CD4-positive, alpha-beta memory T cell (primary cell): Measurements from ENCODE around the gene PTPRM. TPM values are rescaled to one million over a fixed set of nuclear protein-coding genes. Genes with fewer than 3 reads are reported as not detected.

Experiments used
- CTCF ChIA-PET: fragments of 350-600 bp; sonication (Branson Sonifier 250); formaldehyde crosslinking; loops from one replicate; lab custom pipeline; 2021; ENCODE audit warnings: inconsistent platforms; ENCODE audit not compliant: partially characterized antibody; lab: Charles Lee
- POLR2A ChIA-PET: fragments of 350-600 bp; sonication (Branson Sonifier 250); formaldehyde crosslinking; loops from one replicate; lab custom pipeline; 2021; ENCODE audit not compliant: partially characterized antibody; lab: Charles Lee
- DNase-seq, 5 donors: peaks; one replicate each; pipeline versions ENCODE4 v3.0.0 to v3.0.0-alpha.2; 2020 to 2022; ENCODE audit warnings: mixed read lengths in 1 of 5
- H3K27ac ChIP-seq: one replicate; pipeline ENCODE4 v1.7.0; 2013; ENCODE audit warnings: low read depth, low read length
- H3K27me3 ChIP-seq: 2 replicates; pipeline ENCODE4 v1.7.0; 2013; ENCODE audit warnings: mild to moderate bottlenecking, low read length, moderate library complexity; ENCODE audit not compliant: insufficient read depth
- H3K36me3 ChIP-seq: 2 replicates; pipeline ENCODE4 v1.7.0; 2013; ENCODE audit warnings: mild to moderate bottlenecking, low read length, moderate library complexity; ENCODE audit not compliant: insufficient read depth
- H3K4me1 ChIP-seq: 2 replicates; pipeline ENCODE4 v1.7.0; 2013; ENCODE audit warnings: mild to moderate bottlenecking, low read length, moderate library complexity; ENCODE audit not compliant: insufficient read depth
- H3K4me3 ChIP-seq, 2 donors: one replicate each; pipeline ENCODE4 v1.7.0; 2013; ENCODE audit warnings: low read length in 2 of 2, mild to moderate bottlenecking in 1 of 2
- H3K9me3 ChIP-seq, 2 donors: one replicate each; pipeline ENCODE4 v1.7.0; 2013; ENCODE audit warnings: low read length in 2 of 2, control low read depth in 1 of 2; ENCODE audit not compliant: control insufficient read depth in 1 of 2
- H3K27ac Mint-ChIP-seq, 7 donors: one replicate each; pipeline ENCODE4 v1.8.0; 2020 to 2021; ENCODE audit warnings: mixed read lengths in 7 of 7, mild to moderate bottlenecking in 6 of 7, inconsistent platforms in 3 of 7, moderate library complexity in 3 of 7
- H3K27me3 Mint-ChIP-seq, 2 donors: one replicate each; pipeline ENCODE4 v1.8.0; 2020 to 2021; ENCODE audit warnings: mixed read lengths in 2 of 2
- H3K36me3 Mint-ChIP-seq, 2 donors: one replicate each; pipeline ENCODE4 v1.8.0; 2020 to 2021; ENCODE audit warnings: mixed read lengths in 2 of 2, inconsistent platforms in 1 of 2, mild to moderate bottlenecking in 1 of 2
- H3K4me1 Mint-ChIP-seq, 4 donors: one replicate each; pipeline ENCODE4 v1.8.0; 2020 to 2021; ENCODE audit warnings: mixed read lengths in 4 of 4, mild to moderate bottlenecking in 1 of 4
- H3K4me3 Mint-ChIP-seq, 8 donors: one replicate each; pipeline ENCODE4 v1.8.0; 2020 to 2021; ENCODE audit warnings: mixed read lengths in 8 of 8, mild to moderate bottlenecking in 7 of 8, moderate library complexity in 6 of 8, inconsistent platforms in 3 of 8
- H3K9me3 Mint-ChIP-seq, 8 donors: one replicate each; pipeline ENCODE4 v1.8.0; 2020 to 2021; ENCODE audit warnings: mixed read lengths in 8 of 8, mild to moderate bottlenecking in 5 of 8, inconsistent platforms in 3 of 8, moderate library complexity in 1 of 8
- intact Hi-C: fragments of 100-400 bp; cut with micrococcal nuclease; formaldehyde crosslinking; loops from one replicate; pipeline ENCODE4 v1.15.1; 2023
- polyA plus RNA-seq, 2 donors: library from polyadenylated mRNA; unstranded; fragments of 300-500 nt; fragmentation: Illumina TruSeq; gene quantifications; one replicate each; pipeline ENCODE4 v1.2.3, GENCODE V29; 2021
- total RNA-seq, 2 experiments: library from RNA; stranded (reverse); gene quantifications; one replicate each; pipeline ENCODE4 v1.2.3, GENCODE V29; 2021

PTPRM gene
- total and polyA plus RNA-seq, 4 experiments from 2014 or later = 6.7 to 20.1 (median 12.9) TPM

DNA sequence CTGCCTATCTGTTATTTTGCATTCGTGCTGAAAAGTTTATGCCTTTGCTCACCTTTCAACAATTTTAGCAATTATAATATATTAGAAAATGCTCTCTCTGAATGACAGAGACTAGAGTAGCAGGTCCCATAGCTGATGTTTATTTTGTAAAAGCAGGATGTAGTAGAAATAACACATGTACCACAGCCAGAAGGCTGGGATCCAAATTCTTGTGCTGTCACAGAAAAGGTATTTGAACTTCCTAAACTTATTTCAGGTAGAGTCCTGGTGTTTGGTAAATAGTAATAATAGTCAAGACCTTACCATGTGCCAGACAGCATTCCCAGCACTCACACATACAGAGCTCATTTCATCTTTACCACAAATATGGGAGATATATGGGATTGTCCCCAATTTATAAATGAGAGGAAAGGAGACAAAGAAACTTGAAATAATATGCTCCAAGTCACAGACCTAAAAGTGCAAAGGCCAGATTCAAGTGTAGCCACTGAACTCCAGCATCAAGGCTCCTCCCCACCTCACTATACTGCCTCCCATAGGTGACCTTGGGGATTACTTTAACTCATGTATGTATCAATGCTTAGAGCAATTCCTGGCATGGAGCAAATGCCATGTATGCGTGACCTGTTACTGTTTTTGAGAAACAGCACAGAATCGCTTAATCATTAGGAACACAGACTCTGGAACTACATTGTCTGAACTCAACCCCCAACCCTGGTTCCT is 757.4 kb downstream of the PTPRM start:
- H3K27me3 Mint-ChIP-seq = no peaks in the 10 kb centered on the region
- H3K36me3 Mint-ChIP-seq = peaks cover 0 to 12% of the 10 kb centered on the region in 2 donors
- ChIA-PET POLR2A (no interaction called here), CTCF (no interaction called here)
- H3K27ac Mint-ChIP-seq = no peak overlapping the region
- H3K4me1 Mint-ChIP-seq = no peaks in the 10 kb centered on the region
- Histone ChIP-seq H3K27me3 (no peaks in the 10 kb centered on the region), H3K9me3 (no peaks in the 10 kb centered on the region), H3K36me3 (no peaks in the 10 kb centered on the region), H3K4me1 (no peaks in the 10 kb centered on the region), H3K27ac (no peak overlapping the region), H3K4me3 (no peak overlapping the region)
- peaks cover 0 to 5% (median 3%) of the 10 kb centered on the region in 8 donors for H3K9me3 Mint-ChIP-seq
- no peak for DNase-seq
- intact Hi-C loops = no loop called here
- H3K4me3 Mint-ChIP-seq = no peak overlapping the region

DNA sequence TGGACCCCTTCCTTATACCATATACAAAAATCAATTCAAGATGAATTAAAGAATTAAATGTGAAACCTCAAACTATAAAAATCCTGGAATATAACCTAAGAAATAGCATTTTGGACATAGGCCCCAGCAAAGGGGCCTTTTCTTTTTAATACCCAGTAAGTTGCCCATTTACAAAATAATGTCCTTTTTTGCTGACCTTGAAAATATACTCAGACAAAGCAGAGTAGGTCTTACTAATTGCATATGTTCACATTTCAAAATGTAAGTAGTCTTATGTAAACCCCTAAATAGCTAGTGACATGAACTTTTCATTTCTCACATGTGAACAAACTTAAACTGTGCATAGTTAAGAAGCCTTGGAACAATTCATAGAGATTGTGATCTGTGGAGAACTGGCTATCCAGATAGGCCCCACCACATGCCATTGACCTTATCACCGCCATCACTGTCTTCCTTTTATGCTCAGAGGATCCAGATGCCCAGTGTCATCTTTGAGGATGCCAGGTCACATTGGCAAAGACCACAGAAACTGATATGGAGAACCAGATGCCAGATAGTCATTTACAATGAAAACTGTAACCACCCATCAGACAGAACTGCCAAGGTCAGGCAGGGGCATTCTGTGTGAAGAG is 759.8 kb downstream of the PTPRM start:
- intact Hi-C loops = no loop called here
- H3K4me1 Mint-ChIP-seq = no peaks in the 10 kb centered on the region
- no peaks in the 10 kb centered on the region for H3K9me3 ChIP-seq
- H3K27me3 Mint-ChIP-seq = no peaks in the 10 kb centered on the region
- H3K27ac Mint-ChIP-seq = peak overlapping the region in 1 of 7 donors; percentile 43
- no peaks in the 10 kb centered on the region for H3K36me3 ChIP-seq
- CTCF ChIA-PET = no interaction called here
- no peak for DNase-seq
- no peaks in the 10 kb centered on the region for H3K27me3 ChIP-seq
- H3K4me1 ChIP-seq = no peaks in the 10 kb centered on the region
- H3K36me3 Mint-ChIP-seq = peaks cover 0 to 7% of the 10 kb centered on the region in 2 donors
- no peak overlapping the region for H3K4me3 ChIP-seq
- H3K4me3 Mint-ChIP-seq = no peak overlapping the region
- POLR2A ChIA-PET = no interaction called here
- H3K27ac ChIP-seq = no peak overlapping the region
- peaks cover 0 to 5% (median 3%) of the 10 kb centered on the region in 8 donors for H3K9me3 Mint-ChIP-seq

DNA sequence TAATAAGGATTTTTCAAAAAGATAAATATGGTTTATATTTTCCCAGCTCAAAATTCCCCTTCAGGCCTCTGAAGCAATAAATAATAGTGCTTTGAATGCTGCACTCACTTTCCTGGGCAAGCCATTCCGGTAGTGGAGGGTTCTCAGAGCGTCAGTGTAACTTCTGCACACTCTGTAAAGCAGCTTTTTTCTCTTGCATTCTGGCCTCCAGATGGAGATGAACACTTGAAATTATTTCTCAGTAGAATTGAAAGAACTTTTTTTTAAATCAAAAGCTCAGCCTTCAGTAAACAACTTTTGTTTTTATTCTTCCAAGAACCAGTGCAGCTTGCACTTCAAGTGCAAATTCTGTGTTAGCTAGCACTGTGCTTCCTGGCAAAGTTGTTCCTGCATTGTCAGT is 761.0 kb downstream of the PTPRM start:
- ChIA-PET POLR2A (no interaction called here), CTCF (interaction anchor here (1.0 kb wide), 1 partner anchor 20 kb away, joined by 3 read pairs; no protein-coding TSS in a partner anchor)
- Mint-ChIP-seq H3K36me3 (peaks cover 0 to 7% of the 10 kb centered on the region in 2 donors), H3K27ac (no peak overlapping the region), H3K4me3 (no peak overlapping the region), H3K9me3 (peaks cover 0 to 5% (median 3%) of the 10 kb centered on the region in 8 donors), H3K27me3 (no peaks in the 10 kb centered on the region), H3K4me1 (no peaks in the 10 kb centered on the region)
- H3K4me3 ChIP-seq = no peak overlapping the region
- no peak overlapping the region for H3K27ac ChIP-seq
- intact Hi-C loops = no loop called here
- H3K27me3 ChIP-seq = no peaks in the 10 kb centered on the region
- H3K36me3 ChIP-seq = no peaks in the 10 kb centered on the region
- H3K9me3 ChIP-seq = no peaks in the 10 kb centered on the region
- no peak for DNase-seq
- H3K4me1 ChIP-seq = no peaks in the 10 kb centered on the region

DNA sequence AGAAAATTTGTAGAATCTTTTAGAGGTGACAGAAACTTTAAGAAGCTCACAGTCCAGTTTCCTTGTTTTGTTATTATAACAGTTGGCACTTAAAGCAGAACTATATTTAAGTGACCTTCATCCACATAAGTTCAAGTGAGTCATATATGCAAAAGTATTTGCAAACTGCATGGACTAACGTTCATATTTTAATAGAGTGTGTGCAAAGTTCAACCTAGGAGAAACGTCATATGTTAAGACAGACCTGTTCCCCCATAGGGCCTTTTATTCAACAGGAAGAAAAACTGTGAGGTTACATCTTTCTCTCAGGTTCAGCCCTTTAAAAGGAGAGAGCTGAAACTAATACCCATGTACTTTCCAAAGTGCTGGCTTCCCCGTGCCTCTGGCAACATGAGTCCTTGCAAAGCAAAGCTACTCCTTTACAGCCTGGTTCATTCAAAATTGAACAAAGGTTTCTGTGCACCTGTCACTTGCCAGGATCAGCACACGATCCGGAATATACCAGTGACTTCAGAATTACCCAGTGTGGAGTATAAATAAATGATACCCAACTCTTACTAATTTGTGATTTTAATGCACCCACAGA is 762.2 kb downstream of the PTPRM start:
- no peak overlapping the region for H3K4me3 Mint-ChIP-seq
- no peaks in the 10 kb centered on the region for H3K36me3 ChIP-seq
- DNase-seq = no peak

DNA sequence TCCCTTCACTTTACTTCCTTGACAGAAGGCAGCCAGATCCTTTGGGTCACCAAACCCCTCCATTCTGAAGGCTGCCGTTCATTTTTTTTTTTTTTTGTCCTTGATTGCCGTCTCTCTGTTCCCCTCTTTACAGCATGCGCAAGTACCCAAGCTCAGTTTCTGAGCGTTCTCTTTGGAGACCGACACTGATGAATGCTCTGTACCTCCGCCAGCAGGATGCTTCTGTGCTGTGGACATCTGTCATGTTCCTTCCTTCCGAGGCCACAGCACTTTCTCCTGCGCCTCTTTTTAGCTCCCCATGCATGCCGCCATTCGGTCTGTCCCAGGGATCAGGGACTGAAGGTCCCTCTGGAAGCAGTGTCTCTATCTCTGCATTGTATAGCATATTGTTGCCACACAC is 763.5 kb downstream of the PTPRM start:
- CTCF ChIA-PET = no interaction called here
- intact Hi-C loops = loop anchor here (10.0 kb wide), 1 partner anchor 56 kb away; no protein-coding TSS in a partner anchor

More for the DNA sequence above, 762.2 kb downstream of the PTPRM start:
- Histone ChIP-seq H3K27ac (no peak overlapping the region), H3K9me3 (no peaks in the 10 kb centered on the region), H3K4me3 (no peak overlapping the region), H3K4me1 (no peaks in the 10 kb centered on the region), H3K27me3 (no peaks in the 10 kb centered on the region)
- intact Hi-C loops = no loop called here
- POLR2A ChIA-PET = no interaction called here
- peaks cover 0 to 4% (median 2%) of the 10 kb centered on the region in 8 donors for H3K9me3 Mint-ChIP-seq
- H3K27ac Mint-ChIP-seq = no peak overlapping the region
- peaks cover 0 to 4% of the 10 kb centered on the region in 2 donors for H3K36me3 Mint-ChIP-seq
- CTCF ChIA-PET = no interaction called here
- no peaks in the 10 kb centered on the region for H3K4me1 Mint-ChIP-seq
- no peaks in the 10 kb centered on the region for H3K27me3 Mint-ChIP-seq

DNA sequence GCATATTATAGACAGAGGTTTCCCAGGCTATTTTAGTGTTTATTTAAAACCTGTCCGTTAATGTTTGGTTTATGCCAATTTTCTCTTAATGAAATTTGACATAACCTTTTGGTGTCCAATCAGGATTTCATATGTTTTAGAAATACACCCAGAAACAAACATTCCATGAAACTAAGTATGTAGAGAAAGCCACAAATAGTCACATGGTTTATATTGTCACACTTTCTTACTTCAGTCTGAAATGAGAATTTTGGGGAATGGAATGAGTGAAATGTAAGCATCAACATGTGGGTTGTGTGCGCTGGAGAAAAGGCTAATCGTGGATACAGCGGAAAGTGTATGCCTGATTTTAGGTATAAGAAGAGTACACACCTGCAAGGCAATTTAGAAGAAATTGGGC is 765.2 kb downstream of the PTPRM start:
- no peaks in the 10 kb centered on the region for H3K9me3 ChIP-seq
- no peaks in the 10 kb centered on the region for H3K4me1 Mint-ChIP-seq
- POLR2A ChIA-PET = no interaction called here
- H3K36me3 ChIP-seq = no peaks in the 10 kb centered on the region
- H3K27ac Mint-ChIP-seq = no peak overlapping the region
- no peaks in the 10 kb centered on the region for H3K36me3 Mint-ChIP-seq
- no peak for DNase-seq
- CTCF ChIA-PET = no interaction called here
- H3K27me3 ChIP-seq = no peaks in the 10 kb centered on the region
- H3K4me1 ChIP-seq = no peaks in the 10 kb centered on the region
- H3K27me3 Mint-ChIP-seq = no peaks in the 10 kb centered on the region
- no peaks in the 10 kb centered on the region for H3K9me3 Mint-ChIP-seq
- H3K4me3 ChIP-seq = no peak overlapping the region
- intact Hi-C loops = loop anchor here (10.0 kb wide), 1 partner anchor 57 kb away; no protein-coding TSS in a partner anchor
- H3K4me3 Mint-ChIP-seq = no peak overlapping the region
- H3K27ac ChIP-seq = no peak overlapping the region

More for the DNA sequence above, 763.5 kb downstream of the PTPRM start:
- Histone ChIP-seq H3K27me3 (no peaks in the 10 kb centered on the region), H3K4me3 (no peak overlapping the region), H3K4me1 (no peaks in the 10 kb centered on the region), H3K27ac (no peak overlapping the region), H3K9me3 (no peaks in the 10 kb centered on the region), H3K36me3 (no peaks in the 10 kb centered on the region)
- H3K27ac Mint-ChIP-seq = no peak overlapping the region
- H3K36me3 Mint-ChIP-seq = no peaks in the 10 kb centered on the region
- no peak for DNase-seq
- H3K9me3 Mint-ChIP-seq = peaks cover 0 to 2% (median 0%) of the 10 kb centered on the region in 8 donors
- H3K4me1 Mint-ChIP-seq = no peaks in the 10 kb centered on the region
- POLR2A ChIA-PET = no interaction called here
- H3K4me3 Mint-ChIP-seq = no peak overlapping the region
- no peaks in the 10 kb centered on the region for H3K27me3 Mint-ChIP-seq

DNA sequence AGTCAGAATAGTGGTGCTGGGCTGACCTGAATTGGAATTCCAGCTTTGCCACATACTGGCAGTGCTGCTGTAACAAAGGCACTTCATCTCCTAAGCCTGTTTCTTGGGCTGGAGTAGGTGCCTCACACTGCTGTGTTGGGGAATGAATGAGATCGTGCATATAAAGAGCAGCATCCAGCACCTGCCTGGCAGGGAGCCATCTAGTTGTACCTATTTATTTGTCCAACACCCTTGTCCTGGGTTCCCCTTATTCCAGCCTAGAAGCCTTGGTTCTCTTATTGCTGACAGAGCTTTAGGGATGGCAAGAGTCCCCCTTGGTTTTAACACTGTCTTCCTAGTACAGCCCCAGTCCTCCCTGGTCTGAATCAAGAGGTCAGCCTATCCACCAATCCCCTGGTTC is 766.8 kb downstream of the PTPRM start:
- no peaks in the 10 kb centered on the region for H3K36me3 Mint-ChIP-seq
- ChIA-PET CTCF (interaction anchor here (1.1 kb wide), 1 partner anchor 16 kb away, joined by 3 read pairs; no protein-coding TSS in a partner anchor), POLR2A (no interaction called here)
- peaks cover 0 to 2% (median 0%) of the 10 kb centered on the region in 8 donors for H3K9me3 Mint-ChIP-seq
- Histone ChIP-seq H3K9me3 (no peaks in the 10 kb centered on the region), H3K27me3 (no peaks in the 10 kb centered on the region), H3K27ac (no peak overlapping the region), H3K4me3 (no peak overlapping the region), H3K36me3 (no peaks in the 10 kb centered on the region), H3K4me1 (no peaks in the 10 kb centered on the region)
- DNase-seq = no peak
- H3K27me3 Mint-ChIP-seq = no peaks in the 10 kb centered on the region
- no peak overlapping the region for H3K27ac Mint-ChIP-seq
- no peak overlapping the region for H3K4me3 Mint-ChIP-seq
- intact Hi-C loops = loop anchor here (10.0 kb wide), 1 partner anchor 59 kb away; no protein-coding TSS in a partner anchor
- no peaks in the 10 kb centered on the region for H3K4me1 Mint-ChIP-seq
